Neural progenitor cell (in vitro differentiated cells): ENCODE measurements around the gene LILRB3. TPM values are rescaled to one million over a fixed set of nuclear protein-coding genes. Genes with fewer than 3 reads are reported as not detected.

Experiments used
- DNase-seq: peaks from one replicate; pipeline ENCODE4 v3.0.0-alpha.2; 2016; ENCODE audit warnings: low spot score
- H2AFZ ChIP-seq: fragments of 200-600 bp; sonication (generic); replicated peaks from 2 replicates; pipeline ENCODE4 v1.6.1; 2016; ENCODE audit warnings: antibody characterized with exemption
- H3F3A ChIP-seq: fragments of 200-600 bp; sonication (generic); 2 replicates; pipeline ENCODE4 v1.6.1; 2016; ENCODE audit warnings: antibody characterized with exemption, low read depth
- H3K27ac ChIP-seq: fragments of 200-600 bp; sonication (generic); 2 replicates; pipeline ENCODE4 v1.5.1; 2016; ENCODE audit warnings: mild to moderate bottlenecking
- H3K27me3 ChIP-seq: fragments of 200-600 bp; sonication (generic); 2 replicates; pipeline ENCODE4 v1.6.1; 2016; ENCODE audit warnings: mild to moderate bottlenecking, moderate library complexity
- H3K36me3 ChIP-seq: fragments of 200-600 bp; sonication (generic); 2 replicates; pipeline ENCODE4 v1.5.1; 2016
- H3K4me1 ChIP-seq: fragments of 200-600 bp; sonication (generic); 2 replicates; pipeline ENCODE4 v1.6.1; 2016; ENCODE audit warnings: mixed run types
- H3K4me2 ChIP-seq: fragments of 200-600 bp; sonication (generic); 2 replicates; pipeline ENCODE4 v1.6.1; 2016
- H3K4me3 ChIP-seq: fragments of 200-600 bp; sonication (generic); 2 replicates; pipeline ENCODE4 v1.5.1; 2016
- H3K79me2 ChIP-seq: fragments of 200-600 bp; sonication (generic); 2 replicates; pipeline ENCODE4 v1.6.1; 2016; ENCODE audit warnings: low read depth
- H3K9ac ChIP-seq: fragments of 200-600 bp; sonication (generic); 2 replicates; pipeline ENCODE4 v1.6.1; 2016
- H3K9me3 ChIP-seq: fragments of 200-600 bp; sonication (generic); 2 replicates; pipeline ENCODE4 v1.5.1; 2016; ENCODE audit warnings: low read depth
- H4K20me1 ChIP-seq: fragments of 200-600 bp; sonication (generic); 2 replicates; pipeline ENCODE4 v1.6.1; 2016; ENCODE audit warnings: low read depth
- H3K27ac Mint-ChIP-seq: 3 replicates; pipeline ENCODE4 v1.8.0; 2021; ENCODE audit warnings: mixed read lengths
- H3K27me3 Mint-ChIP-seq: 2 replicates; pipeline ENCODE4 v1.8.0; 2022; ENCODE audit warnings: low read depth, mild to moderate bottlenecking, inconsistent platforms, moderate library complexity, mixed read lengths; ENCODE audit not compliant: insufficient read depth
- H3K36me3 Mint-ChIP-seq: 3 replicates; pipeline ENCODE4 v1.8.0; 2021; ENCODE audit warnings: mixed read lengths
- H3K4me1 Mint-ChIP-seq: 3 replicates; pipeline ENCODE4 v1.8.0; 2021; ENCODE audit warnings: mixed read lengths
- H3K4me3 Mint-ChIP-seq: 3 replicates; pipeline ENCODE4 v1.8.0; 2021; ENCODE audit warnings: mild to moderate bottlenecking, moderate library complexity, mixed read lengths
- H3K9me3 Mint-ChIP-seq: 3 replicates; pipeline ENCODE4 v1.8.0; 2020; ENCODE audit warnings: mixed read lengths
- CTCF ChIP-seq: fragments of 200-600 bp; sonication (generic); IDR thresholded peaks from 2 replicates; pipeline ENCODE4 v1.5.1; 2017; ENCODE audit warnings: antibody characterized with exemption, mild to moderate bottlenecking
- EZH2 ChIP-seq: fragments of 200-600 bp; sonication (generic); IDR thresholded peaks from 2 replicates; pipeline ENCODE4 v1.6.1; 2017; ENCODE audit warnings: antibody characterized with exemption, mild to moderate bottlenecking, moderate library complexity
- EZH2phosphoT487 ChIP-seq: fragments of 200-600 bp; sonication (generic); IDR thresholded peaks from 2 replicates; pipeline ENCODE4 v1.6.1; 2017; ENCODE audit warnings: antibody characterized with exemption
- total RNA-seq: library from RNA; depleted of rRNA; stranded (reverse); fragments of >200 nt; gene quantifications from 2 replicates; pipeline ENCODE4 v1.2.3, GENCODE V29; 2015; ENCODE audit warnings: low replicate concordance

Gene LILRB3
- total RNA-seq, 1 donor from 2014 or later: not detected

DNA sequence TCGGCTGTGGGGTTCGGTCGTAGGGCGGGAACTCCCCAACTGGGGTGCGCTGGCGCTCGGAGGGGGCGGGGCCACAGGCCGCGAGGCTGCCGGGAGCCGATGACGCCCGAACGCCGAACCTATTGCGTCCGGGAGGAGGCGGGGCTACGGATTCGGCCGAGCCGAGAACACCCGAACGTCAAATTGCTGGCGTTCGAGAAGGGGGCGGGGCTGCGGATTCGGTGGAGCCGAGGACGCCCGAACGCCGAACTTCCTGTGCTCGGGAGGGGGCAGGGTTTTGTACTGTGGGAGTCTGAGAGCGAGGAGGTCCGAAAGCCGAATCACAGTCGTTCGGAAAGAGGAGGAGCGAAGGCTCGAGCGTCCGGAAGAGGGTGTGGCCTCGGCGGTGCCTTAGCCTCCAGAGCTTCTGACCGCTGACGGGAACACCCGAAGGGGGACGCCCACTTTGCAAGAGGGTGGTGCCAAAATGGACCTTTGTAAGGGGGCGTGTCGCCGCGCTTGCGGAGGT is 32.2 kb downstream of the LILRB3 start:
- DNase-seq: peak; percentile 99
- peak overlapping the region; percentile 78 for H2AFZ ChIP-seq
- peaks cover 22% of the 10 kb centered on the region for H3K4me1 Mint-ChIP-seq
- peak overlapping the region; percentile 95 for H3K27ac ChIP-seq
- peak overlapping the region; percentile 92 for H3K4me2 ChIP-seq
- peaks cover 40% of the 10 kb centered on the region for H3K79me2 ChIP-seq
- peak overlapping the region; percentile 99 for H3K27ac Mint-ChIP-seq
- H3K4me3 ChIP-seq: peak overlapping the region; percentile 88
- peaks cover 21% of the 10 kb centered on the region for H3K27me3 Mint-ChIP-seq
- peak overlapping the region; percentile 92 for H3K4me3 Mint-ChIP-seq
- peaks cover 16% of the 10 kb centered on the region for H3K4me1 ChIP-seq
- peaks cover 21% of the 10 kb centered on the region for H3K36me3 Mint-ChIP-seq
- H3K27me3 ChIP-seq: no peaks in the 10 kb centered on the region
- H3K9me3 Mint-ChIP-seq: no peaks in the 10 kb centered on the region
- H4K20me1 ChIP-seq: peaks cover 21% of the 10 kb centered on the region
- H3F3A ChIP-seq: peaks cover 21% of the 10 kb centered on the region
- no peak for TF ChIP-seq EZH2
- no peak for TF ChIP-seq CTCF
- TF ChIP-seq EZH2phosphoT487: no peak
- peaks cover 4% of the 10 kb centered on the region for H3K36me3 ChIP-seq
- peak overlapping the region; percentile 76 for H3K9ac ChIP-seq
- H3K9me3 ChIP-seq: no peaks in the 10 kb centered on the region

DNA sequence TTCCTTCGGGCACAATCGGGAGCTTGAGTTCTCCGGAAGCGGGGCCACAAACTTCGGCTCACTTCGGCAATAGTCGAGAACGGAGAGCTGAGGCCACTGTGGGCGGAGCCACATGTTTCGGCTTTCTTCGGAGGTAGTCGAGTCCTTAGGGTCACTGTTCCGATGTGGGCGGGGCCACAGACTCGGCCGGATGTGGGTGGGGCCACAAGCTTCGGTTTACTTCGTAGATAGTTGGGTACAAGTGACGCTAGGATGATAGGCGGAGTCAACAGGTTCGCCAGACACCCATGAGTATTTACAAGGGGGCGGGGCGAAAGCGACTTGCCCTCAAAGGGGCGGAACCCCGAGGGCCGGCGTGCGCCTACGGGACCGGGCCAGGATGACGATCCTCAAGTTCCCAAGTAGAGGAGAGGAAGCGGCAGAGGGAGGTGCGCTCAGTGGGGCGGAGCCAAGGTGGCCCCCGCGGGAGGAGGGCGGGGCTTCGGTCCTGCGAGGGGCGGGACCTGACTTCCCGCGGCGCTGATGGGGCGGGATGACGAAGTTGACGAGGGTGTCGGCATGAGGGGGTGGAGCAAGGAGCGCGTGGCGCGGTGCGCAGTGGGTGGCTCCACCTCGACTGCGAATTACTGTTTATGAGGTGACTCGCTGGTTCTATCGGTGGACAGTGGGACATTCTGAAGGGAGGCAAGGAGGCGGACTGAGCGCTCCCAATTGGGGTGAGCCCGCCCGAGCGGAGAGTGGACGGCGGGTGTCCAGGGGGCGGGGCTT is 32.9 kb downstream of the LILRB3 start:
- Mint-ChIP-seq H3K27ac (peak overlapping the region; percentile 99), H3K27me3 (peaks cover 21% of the 10 kb centered on the region), H3K36me3 (peaks cover 21% of the 10 kb centered on the region), H3K9me3 (no peaks in the 10 kb centered on the region), H3K4me1 (peaks cover 22% of the 10 kb centered on the region), H3K4me3 (peak overlapping the region; percentile 92)
- DNase-seq: peak; percentile 100
- peaks cover 40% of the 10 kb centered on the region for H3K79me2 ChIP-seq
- peaks cover 16% of the 10 kb centered on the region for H3K4me1 ChIP-seq
- H2AFZ ChIP-seq: peak overlapping the region; percentile 61
- H3K27me3 ChIP-seq: no peaks in the 10 kb centered on the region
- peak overlapping the region; percentile 95 for H3K27ac ChIP-seq
- no peaks in the 10 kb centered on the region for H3K9me3 ChIP-seq
- TF ChIP-seq EZH2phosphoT487 (no peak), EZH2 (no peak), CTCF (no peak)
- H3K4me2 ChIP-seq: peak overlapping the region; percentile 63
- H3K4me3 ChIP-seq: peak overlapping the region; percentile 88
- peaks cover 21% of the 10 kb centered on the region for H4K20me1 ChIP-seq
- peak overlapping the region; percentile 39 for H3K9ac ChIP-seq
- H3K36me3 ChIP-seq: peaks cover 4% of the 10 kb centered on the region
- peaks cover 21% of the 10 kb centered on the region for H3F3A ChIP-seq

- Mint-ChIP-seq H3K9me3 (no peaks in the 10 kb centered on the region), H3K4me1 (peaks cover 22% of the 10 kb centered on the region), H3K27ac (peak within 1 kb of the TSS; percentile 99), H3K36me3 (peaks cover 19% of the 10 kb centered on the region), H3K27me3 (peaks cover 21% of the 10 kb centered on the region), H3K4me3 (peak within 1 kb of the TSS; percentile 92)
- H3F3A ChIP-seq: peaks cover 21% of the 10 kb centered on the region
- H3K4me1 ChIP-seq: peaks cover 16% of the 10 kb centered on the region
- H3K79me2 ChIP-seq: peaks cover 40% of the 10 kb centered on the region
- peak within 1 kb of the TSS; percentile 88 for H3K4me3 ChIP-seq
- H3K4me2 ChIP-seq: peak within 1 kb of the TSS; percentile 88
- H2AFZ ChIP-seq: peak within 1 kb of the TSS; percentile 74
- DNase-seq: no peak
- peak within 1 kb of the TSS; percentile 95 for H3K27ac ChIP-seq
- H3K9ac ChIP-seq: peak within 1 kb of the TSS; percentile 78
- no peak for TF ChIP-seq EZH2
- TF ChIP-seq CTCF: peak; percentile 45
- H4K20me1 ChIP-seq: peaks cover 21% of the 10 kb centered on the region
- no peaks in the 10 kb centered on the region for H3K27me3 ChIP-seq
- no peaks in the 10 kb centered on the region for H3K9me3 ChIP-seq
- peaks cover 4% of the 10 kb centered on the region for H3K36me3 ChIP-seq
These were observed 33.6 kb downstream of the LILRB3 start, which contains the start of gene MBOAT7 for GRCh38 chr19:54189145-54189734. Gene MBOAT7 (minus strand): TSS chr19:54189580. CDS start chr19:54188508, 1,072 bp downstream.
